Neural progenitor cell (in vitro differentiated cells): Measurements from ENCODE around the gene SMCO2. TPM values are rescaled to one million over a fixed set of nuclear protein-coding genes. Genes with fewer than 3 reads are reported as not detected.

ENCODE experiments used
- DNase-seq: peaks from one replicate; pipeline ENCODE4 v3.0.0-alpha.2; 2016; ENCODE audit warnings: low spot score
- H2AFZ ChIP-seq: fragments of 200-600 bp; sonication (generic); replicated peaks from 2 replicates; pipeline ENCODE4 v1.6.1; 2016; ENCODE audit warnings: antibody characterized with exemption
- H3F3A ChIP-seq: fragments of 200-600 bp; sonication (generic); 2 replicates; pipeline ENCODE4 v1.6.1; 2016; ENCODE audit warnings: antibody characterized with exemption, low read depth
- H3K27ac ChIP-seq: fragments of 200-600 bp; sonication (generic); 2 replicates; pipeline ENCODE4 v1.5.1; 2016; ENCODE audit warnings: mild to moderate bottlenecking
- H3K27me3 ChIP-seq: fragments of 200-600 bp; sonication (generic); 2 replicates; pipeline ENCODE4 v1.6.1; 2016; ENCODE audit warnings: mild to moderate bottlenecking, moderate library complexity
- H3K36me3 ChIP-seq: fragments of 200-600 bp; sonication (generic); 2 replicates; pipeline ENCODE4 v1.5.1; 2016
- H3K4me1 ChIP-seq: fragments of 200-600 bp; sonication (generic); 2 replicates; pipeline ENCODE4 v1.6.1; 2016; ENCODE audit warnings: mixed run types
- H3K4me2 ChIP-seq: fragments of 200-600 bp; sonication (generic); 2 replicates; pipeline ENCODE4 v1.6.1; 2016
- H3K4me3 ChIP-seq: fragments of 200-600 bp; sonication (generic); 2 replicates; pipeline ENCODE4 v1.5.1; 2016
- H3K79me2 ChIP-seq: fragments of 200-600 bp; sonication (generic); 2 replicates; pipeline ENCODE4 v1.6.1; 2016; ENCODE audit warnings: low read depth
- H3K9ac ChIP-seq: fragments of 200-600 bp; sonication (generic); 2 replicates; pipeline ENCODE4 v1.6.1; 2016
- H3K9me3 ChIP-seq: fragments of 200-600 bp; sonication (generic); 2 replicates; pipeline ENCODE4 v1.5.1; 2016; ENCODE audit warnings: low read depth
- H4K20me1 ChIP-seq: fragments of 200-600 bp; sonication (generic); 2 replicates; pipeline ENCODE4 v1.6.1; 2016; ENCODE audit warnings: low read depth
- H3K27ac Mint-ChIP-seq: 3 replicates; pipeline ENCODE4 v1.8.0; 2021; ENCODE audit warnings: mixed read lengths
- H3K27me3 Mint-ChIP-seq: 2 replicates; pipeline ENCODE4 v1.8.0; 2022; ENCODE audit warnings: low read depth, mild to moderate bottlenecking, inconsistent platforms, moderate library complexity, mixed read lengths; ENCODE audit not compliant: insufficient read depth
- H3K36me3 Mint-ChIP-seq: 3 replicates; pipeline ENCODE4 v1.8.0; 2021; ENCODE audit warnings: mixed read lengths
- H3K4me1 Mint-ChIP-seq: 3 replicates; pipeline ENCODE4 v1.8.0; 2021; ENCODE audit warnings: mixed read lengths
- H3K4me3 Mint-ChIP-seq: 3 replicates; pipeline ENCODE4 v1.8.0; 2021; ENCODE audit warnings: mild to moderate bottlenecking, moderate library complexity, mixed read lengths
- H3K9me3 Mint-ChIP-seq: 3 replicates; pipeline ENCODE4 v1.8.0; 2020; ENCODE audit warnings: mixed read lengths
- EZH2 ChIP-seq: fragments of 200-600 bp; sonication (generic); IDR thresholded peaks from 2 replicates; pipeline ENCODE4 v1.6.1; 2017; ENCODE audit warnings: antibody characterized with exemption, mild to moderate bottlenecking, moderate library complexity
- EZH2phosphoT487 ChIP-seq: fragments of 200-600 bp; sonication (generic); IDR thresholded peaks from 2 replicates; pipeline ENCODE4 v1.6.1; 2017; ENCODE audit warnings: antibody characterized with exemption
- total RNA-seq: library from RNA; depleted of rRNA; stranded (reverse); fragments of >200 nt; gene quantifications from 2 replicates; pipeline ENCODE4 v1.2.3, GENCODE V29; 2015; ENCODE audit warnings: low replicate concordance
- TF ChIP-seq, protein P1 (sequence below): fragments of 200-600 bp; sonication (generic); IDR thresholded peaks from 2 replicates; pipeline ENCODE4 v1.5.1; 2017; ENCODE audit warnings: antibody characterized with exemption, mild to moderate bottlenecking

SMCO2 gene
- total RNA-seq, 1 donor from 2014 or later = not detected

DNA sequence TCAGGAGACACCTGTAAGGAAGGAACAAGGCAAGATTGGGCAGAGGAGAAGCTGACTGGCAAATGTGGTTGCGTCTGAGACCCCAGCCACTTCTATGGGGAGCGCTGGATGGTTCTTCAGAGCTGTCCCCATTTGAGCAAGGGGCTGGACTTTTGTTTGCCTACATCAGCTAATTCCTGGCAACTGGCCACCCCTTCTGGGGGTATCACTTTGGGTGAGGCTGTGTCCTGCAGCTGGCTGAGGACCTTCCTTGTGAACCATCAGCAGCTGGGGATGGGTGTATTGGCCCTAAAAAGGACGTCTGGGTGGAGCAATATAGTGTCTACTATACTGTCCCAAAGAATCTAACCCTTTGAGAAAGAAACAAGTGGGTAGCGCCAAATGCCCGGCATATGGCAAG is 101.1 kb downstream of the SMCO2 start:
- Histone ChIP-seq H3K79me2 (peaks cover 18% of the 10 kb centered on the region), H3K27me3 (no peaks in the 10 kb centered on the region), H3K4me2 (no peak overlapping the region), H3K27ac (no peak overlapping the region), H3K9ac (no peak overlapping the region), H4K20me1 (peaks cover 2% of the 10 kb centered on the region), H3K4me1 (peaks cover 4% of the 10 kb centered on the region), H3K9me3 (no peaks in the 10 kb centered on the region), H3K36me3 (no peaks in the 10 kb centered on the region), H3K4me3 (no peak overlapping the region), H3F3A (no peaks in the 10 kb centered on the region), H2AFZ (no peak overlapping the region)
- no peak for DNase-seq
- TF ChIP-seq EZH2 (no peak), EZH2phosphoT487 (no peak)
- TF ChIP-seq, protein P1, sequence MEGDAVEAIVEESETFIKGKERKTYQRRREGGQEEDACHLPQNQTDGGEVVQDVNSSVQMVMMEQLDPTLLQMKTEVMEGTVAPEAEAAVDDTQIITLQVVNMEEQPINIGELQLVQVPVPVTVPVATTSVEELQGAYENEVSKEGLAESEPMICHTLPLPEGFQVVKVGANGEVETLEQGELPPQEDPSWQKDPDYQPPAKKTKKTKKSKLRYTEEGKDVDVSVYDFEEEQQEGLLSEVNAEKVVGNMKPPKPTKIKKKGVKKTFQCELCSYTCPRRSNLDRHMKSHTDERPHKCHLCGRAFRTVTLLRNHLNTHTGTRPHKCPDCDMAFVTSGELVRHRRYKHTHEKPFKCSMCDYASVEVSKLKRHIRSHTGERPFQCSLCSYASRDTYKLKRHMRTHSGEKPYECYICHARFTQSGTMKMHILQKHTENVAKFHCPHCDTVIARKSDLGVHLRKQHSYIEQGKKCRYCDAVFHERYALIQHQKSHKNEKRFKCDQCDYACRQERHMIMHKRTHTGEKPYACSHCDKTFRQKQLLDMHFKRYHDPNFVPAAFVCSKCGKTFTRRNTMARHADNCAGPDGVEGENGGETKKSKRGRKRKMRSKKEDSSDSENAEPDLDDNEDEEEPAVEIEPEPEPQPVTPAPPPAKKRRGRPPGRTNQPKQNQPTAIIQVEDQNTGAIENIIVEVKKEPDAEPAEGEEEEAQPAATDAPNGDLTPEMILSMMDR = no peak
- Mint-ChIP-seq H3K9me3 (peaks cover 7% of the 10 kb centered on the region), H3K4me3 (no peak overlapping the region), H3K36me3 (peaks cover 10% of the 10 kb centered on the region), H3K27me3 (peaks cover 2% of the 10 kb centered on the region), H3K27ac (no peak overlapping the region), H3K4me1 (peaks cover 4% of the 10 kb centered on the region)

DNA sequence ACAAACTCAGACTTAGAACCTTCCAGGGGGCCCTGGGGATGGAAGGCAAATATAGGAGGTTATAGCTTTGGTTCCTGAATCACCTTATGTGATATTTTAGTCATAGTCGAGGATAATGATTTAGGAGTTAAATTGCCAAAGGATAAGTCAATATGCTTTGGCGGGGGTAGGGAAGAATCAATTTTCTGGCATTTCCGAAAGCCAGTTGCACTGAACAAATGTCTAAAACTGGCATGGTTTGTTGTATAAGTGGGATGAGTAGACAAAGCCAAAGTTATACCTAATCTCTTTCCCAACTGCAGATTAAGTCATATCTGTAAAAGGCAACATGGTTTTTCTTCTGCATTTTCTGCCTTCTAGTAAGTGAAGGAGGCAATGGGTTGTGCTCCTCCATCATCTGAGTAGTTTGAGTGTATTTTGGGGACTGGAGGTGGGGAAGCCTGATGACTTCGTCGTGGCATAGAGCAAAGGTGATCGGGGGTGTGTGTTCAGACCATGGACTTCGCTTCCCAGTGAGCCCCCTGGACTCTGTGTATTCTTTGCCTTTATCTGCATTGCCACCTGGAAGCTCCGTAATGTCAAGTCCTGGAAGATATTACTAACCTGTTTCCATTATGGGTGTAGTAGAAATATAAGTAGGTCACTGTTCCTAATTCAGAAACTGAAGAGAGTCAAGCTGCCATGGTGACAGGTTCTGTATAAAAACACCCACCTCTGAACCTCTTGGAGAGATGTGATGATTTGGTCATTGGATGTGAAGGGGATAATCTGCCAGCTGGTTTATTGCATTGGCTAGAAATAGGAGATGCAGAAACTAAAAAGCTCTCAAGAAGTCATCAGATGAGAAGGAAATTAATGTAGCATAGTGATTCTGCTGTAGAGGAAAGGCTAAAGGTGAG is 102.0 kb downstream of the SMCO2 start:
- Histone ChIP-seq H3K4me3 (no peak overlapping the region), H3K79me2 (peaks cover 10% of the 10 kb centered on the region), H3K4me1 (peaks cover 4% of the 10 kb centered on the region), H3K27ac (no peak overlapping the region), H4K20me1 (peaks cover 2% of the 10 kb centered on the region), H3K9me3 (no peaks in the 10 kb centered on the region), H2AFZ (no peak overlapping the region), H3K36me3 (no peaks in the 10 kb centered on the region), H3K4me2 (no peak overlapping the region), H3F3A (no peaks in the 10 kb centered on the region), H3K27me3 (no peaks in the 10 kb centered on the region), H3K9ac (no peak overlapping the region)
- no peak for DNase-seq
- H3K9me3 Mint-ChIP-seq = peaks cover 10% of the 10 kb centered on the region
- H3K36me3 Mint-ChIP-seq = peaks cover 14% of the 10 kb centered on the region
- H3K4me1 Mint-ChIP-seq = peaks cover 9% of the 10 kb centered on the region
- no peak overlapping the region for H3K4me3 Mint-ChIP-seq
- H3K27me3 Mint-ChIP-seq = no peaks in the 10 kb centered on the region
- TF ChIP-seq, protein P1 = no peak
- TF ChIP-seq EZH2 (no peak), EZH2phosphoT487 (no peak)
- no peak overlapping the region for H3K27ac Mint-ChIP-seq

DNA sequence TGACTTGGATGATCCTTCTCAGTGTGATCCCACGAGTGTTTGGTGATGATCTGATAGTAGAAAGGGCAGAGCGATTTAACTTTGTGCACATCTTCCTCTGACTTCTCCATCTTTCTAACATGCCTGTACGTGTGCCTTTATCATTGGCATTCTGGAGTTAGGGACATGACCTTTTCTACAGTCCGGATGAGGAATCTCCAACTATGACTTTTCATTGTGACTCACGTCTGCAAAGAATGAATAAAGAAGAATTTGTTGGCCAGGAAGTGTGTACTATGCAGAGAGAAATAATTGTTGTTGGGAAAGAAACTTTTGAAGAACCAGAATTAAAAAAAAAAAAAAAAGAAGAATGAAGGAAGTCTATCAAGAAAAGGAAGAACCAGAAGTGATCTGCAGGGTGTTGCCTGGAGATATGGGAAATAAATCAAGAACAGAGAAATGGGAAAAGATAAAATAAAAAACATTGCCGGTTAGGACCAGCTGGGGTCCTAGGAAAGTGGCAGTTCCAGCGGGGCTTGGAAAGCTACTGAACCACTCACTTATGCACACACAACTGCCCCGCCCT is 102.8 kb downstream of the SMCO2 start:
- no peak overlapping the region for H3K4me2 ChIP-seq
- H4K20me1 ChIP-seq = peaks cover 2% of the 10 kb centered on the region
- Mint-ChIP-seq H3K9me3 (peaks cover 11% of the 10 kb centered on the region), H3K27me3 (no peaks in the 10 kb centered on the region), H3K4me1 (peaks cover 12% of the 10 kb centered on the region), H3K36me3 (peaks cover 14% of the 10 kb centered on the region), H3K27ac (no peak overlapping the region), H3K4me3 (no peak overlapping the region)
- H3K9me3 ChIP-seq = no peaks in the 10 kb centered on the region
- H3K79me2 ChIP-seq = peaks cover 10% of the 10 kb centered on the region
- no peaks in the 10 kb centered on the region for H3F3A ChIP-seq
- no peaks in the 10 kb centered on the region for H3K36me3 ChIP-seq
- no peak for TF ChIP-seq EZH2
- TF ChIP-seq EZH2phosphoT487 = no peak
- TF ChIP-seq, protein P1 = no peak
- H2AFZ ChIP-seq = no peak overlapping the region
- no peak overlapping the region for H3K4me3 ChIP-seq
- H3K27ac ChIP-seq = no peak overlapping the region
- H3K9ac ChIP-seq = no peak overlapping the region
- no peaks in the 10 kb centered on the region for H3K27me3 ChIP-seq
- DNase-seq = no peak
- H3K4me1 ChIP-seq = peaks cover 4% of the 10 kb centered on the region
